ENCODE data around the gene GBP5.

DNA sequence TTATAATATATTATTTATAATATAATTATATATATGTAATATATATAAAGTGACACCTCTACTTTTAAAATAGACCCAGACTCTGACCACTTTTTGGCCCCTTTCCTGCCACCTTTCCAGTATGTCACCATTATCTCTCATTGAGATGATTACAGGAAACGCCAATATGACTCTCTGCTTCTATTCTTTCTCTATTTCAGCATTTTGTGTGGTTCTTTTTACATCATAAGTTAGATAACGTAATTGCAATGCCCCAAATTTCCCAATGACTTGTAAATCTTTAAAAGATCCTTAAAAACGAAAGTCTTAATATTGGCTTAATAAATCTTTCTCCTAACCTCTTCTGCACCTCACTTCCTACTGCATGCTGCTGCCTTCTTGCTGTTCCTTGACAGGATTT lies 8.1 kb upstream of the GBP5 start:
- TF ChIP-seq, protein P1, sequence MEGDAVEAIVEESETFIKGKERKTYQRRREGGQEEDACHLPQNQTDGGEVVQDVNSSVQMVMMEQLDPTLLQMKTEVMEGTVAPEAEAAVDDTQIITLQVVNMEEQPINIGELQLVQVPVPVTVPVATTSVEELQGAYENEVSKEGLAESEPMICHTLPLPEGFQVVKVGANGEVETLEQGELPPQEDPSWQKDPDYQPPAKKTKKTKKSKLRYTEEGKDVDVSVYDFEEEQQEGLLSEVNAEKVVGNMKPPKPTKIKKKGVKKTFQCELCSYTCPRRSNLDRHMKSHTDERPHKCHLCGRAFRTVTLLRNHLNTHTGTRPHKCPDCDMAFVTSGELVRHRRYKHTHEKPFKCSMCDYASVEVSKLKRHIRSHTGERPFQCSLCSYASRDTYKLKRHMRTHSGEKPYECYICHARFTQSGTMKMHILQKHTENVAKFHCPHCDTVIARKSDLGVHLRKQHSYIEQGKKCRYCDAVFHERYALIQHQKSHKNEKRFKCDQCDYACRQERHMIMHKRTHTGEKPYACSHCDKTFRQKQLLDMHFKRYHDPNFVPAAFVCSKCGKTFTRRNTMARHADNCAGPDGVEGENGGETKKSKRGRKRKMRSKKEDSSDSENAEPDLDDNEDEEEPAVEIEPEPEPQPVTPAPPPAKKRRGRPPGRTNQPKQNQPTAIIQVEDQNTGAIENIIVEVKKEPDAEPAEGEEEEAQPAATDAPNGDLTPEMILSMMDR (IDR thresholded peaks at IDR 0.05), result no peak
- no peak for TF ChIP-seq CEBPB (IDR thresholded peaks at IDR 0.05)
- TF ChIP-seq JUN (IDR thresholded peaks at IDR 0.05), result no peak
- TF ChIP-seq CBX2 (IDR thresholded peaks at IDR 0.05; ENCODE audit: borderline replicate concordance, low read depth), result no peak
- TF ChIP-seq POLR2A (IDR thresholded peaks at IDR 0.05; ENCODE audit: low read length), result no peak
- TF ChIP-seq, protein P2, sequence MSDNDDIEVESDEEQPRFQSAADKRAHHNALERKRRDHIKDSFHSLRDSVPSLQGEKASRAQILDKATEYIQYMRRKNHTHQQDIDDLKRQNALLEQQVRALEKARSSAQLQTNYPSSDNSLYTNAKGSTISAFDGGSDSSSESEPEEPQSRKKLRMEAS (IDR thresholded peaks at IDR 0.05), result no peak
- TF ChIP-seq NR3C1 (IDR thresholded peaks at IDR 0.05), result no peak

Measured in A549 (cell line).